KMS-11 (cell line): Measurements from ENCODE around the gene PPIF.

Source experiments
- H2AFZ ChIP-seq: fragments of 200-600 bp; sonication (generic); 2 replicates; pipeline ENCODE4 v1.6.1; 2016; ENCODE audit warnings: antibody characterized with exemption, mixed run types, low read depth
- H3K27ac ChIP-seq: fragments of 200-600 bp; sonication (generic); 2 replicates; pipeline ENCODE4 v1.6.1; 2016; ENCODE audit warnings: mild to moderate bottlenecking, mixed run types
- H3K27me3 ChIP-seq: fragments of 200-600 bp; sonication (generic); 2 replicates; pipeline ENCODE4 v1.6.1; 2017; ENCODE audit warnings: mild to moderate bottlenecking, low read depth, mixed run types, moderate library complexity; ENCODE audit not compliant: insufficient read depth
- H3K36me3 ChIP-seq: fragments of 200-600 bp; sonication (generic); 2 replicates; pipeline ENCODE4 v1.6.1; 2017; ENCODE audit warnings: mild to moderate bottlenecking, mixed run types; ENCODE audit not compliant: insufficient read depth
- H3K4me1 ChIP-seq: fragments of 200-600 bp; sonication (generic); 2 replicates; pipeline ENCODE4 v1.6.1; 2016; ENCODE audit warnings: mild to moderate bottlenecking, low read depth, mixed run types; ENCODE audit not compliant: poor library complexity, severe bottlenecking
- H3K4me2 ChIP-seq: fragments of 200-600 bp; sonication (generic); 2 replicates; pipeline ENCODE4 v1.7.0; 2016; ENCODE audit warnings: mild to moderate bottlenecking, mixed run types
- H3K4me3 ChIP-seq: fragments of 200-600 bp; sonication (generic); IDR thresholded peaks from 2 replicates; pipeline ENCODE4 v1.6.1; 2017; ENCODE audit warnings: low read depth, low read length, mixed read lengths; ENCODE audit not compliant: insufficient read depth
- H3K79me2 ChIP-seq: fragments of 200-600 bp; sonication (generic); 2 replicates; pipeline ENCODE4 v1.6.1; 2016; ENCODE audit warnings: low read depth, mixed run types; ENCODE audit not compliant: insufficient read depth
- H3K9ac ChIP-seq: fragments of 200-600 bp; sonication (generic); 2 replicates; pipeline ENCODE4 v1.6.1; 2016; ENCODE audit warnings: mild to moderate bottlenecking, mixed run types
- H4K20me1 ChIP-seq: fragments of 200-600 bp; sonication (generic); 2 replicates; pipeline ENCODE4 v1.6.1; 2016; ENCODE audit warnings: mild to moderate bottlenecking, mixed run types; ENCODE audit not compliant: insufficient read depth
- TF ChIP-seq, protein P1 (sequence below): fragments of 200-600 bp; sonication (generic); conservative IDR thresholded peaks from 2 replicates; pipeline ENCODE4 v1.6.1; 2017; ENCODE audit warnings: low read depth, mild to moderate bottlenecking, antibody characterized with exemption, low read length, moderate library complexity, mixed read lengths

Gene PPIF

DNA sequence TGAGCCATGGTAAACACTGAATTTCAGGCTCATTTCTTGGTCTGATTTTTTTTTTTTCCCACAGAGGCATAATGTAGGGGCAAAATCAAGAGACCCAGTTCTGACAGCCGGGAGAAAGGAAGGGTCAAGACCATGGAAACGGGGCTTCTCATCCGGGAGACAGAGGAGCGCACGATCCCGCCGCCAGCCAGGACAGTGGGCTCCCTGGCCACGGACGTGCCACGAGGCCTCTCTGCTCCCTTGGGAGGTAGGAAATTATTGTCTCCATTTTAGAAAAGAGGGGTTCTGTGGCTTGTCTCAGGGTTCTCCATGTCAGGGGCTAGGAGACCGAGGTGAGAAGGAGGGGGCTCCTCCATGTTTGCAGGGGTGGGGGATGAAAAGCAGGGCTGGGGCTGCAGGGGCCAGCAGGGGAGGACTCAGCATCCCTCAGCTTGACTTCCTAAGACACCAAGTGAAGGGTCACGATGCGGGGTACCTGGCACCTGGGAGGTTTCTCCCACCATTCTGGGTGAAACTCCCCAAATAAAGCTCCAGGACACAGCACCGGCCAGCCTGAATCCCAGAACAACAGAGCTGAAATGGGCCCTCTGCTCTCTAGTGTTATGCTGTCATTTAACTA, 37.6 kb downstream of the PPIF start:
- H2AFZ ChIP-seq: no peak overlapping the region
- H3K27ac ChIP-seq: no peak overlapping the region
- H3K79me2 ChIP-seq: no peaks in the 10 kb centered on the region
- TF ChIP-seq, protein P1, sequence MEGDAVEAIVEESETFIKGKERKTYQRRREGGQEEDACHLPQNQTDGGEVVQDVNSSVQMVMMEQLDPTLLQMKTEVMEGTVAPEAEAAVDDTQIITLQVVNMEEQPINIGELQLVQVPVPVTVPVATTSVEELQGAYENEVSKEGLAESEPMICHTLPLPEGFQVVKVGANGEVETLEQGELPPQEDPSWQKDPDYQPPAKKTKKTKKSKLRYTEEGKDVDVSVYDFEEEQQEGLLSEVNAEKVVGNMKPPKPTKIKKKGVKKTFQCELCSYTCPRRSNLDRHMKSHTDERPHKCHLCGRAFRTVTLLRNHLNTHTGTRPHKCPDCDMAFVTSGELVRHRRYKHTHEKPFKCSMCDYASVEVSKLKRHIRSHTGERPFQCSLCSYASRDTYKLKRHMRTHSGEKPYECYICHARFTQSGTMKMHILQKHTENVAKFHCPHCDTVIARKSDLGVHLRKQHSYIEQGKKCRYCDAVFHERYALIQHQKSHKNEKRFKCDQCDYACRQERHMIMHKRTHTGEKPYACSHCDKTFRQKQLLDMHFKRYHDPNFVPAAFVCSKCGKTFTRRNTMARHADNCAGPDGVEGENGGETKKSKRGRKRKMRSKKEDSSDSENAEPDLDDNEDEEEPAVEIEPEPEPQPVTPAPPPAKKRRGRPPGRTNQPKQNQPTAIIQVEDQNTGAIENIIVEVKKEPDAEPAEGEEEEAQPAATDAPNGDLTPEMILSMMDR: no peak
- H3K9ac ChIP-seq: no peak overlapping the region
- H3K4me2 ChIP-seq: no peak overlapping the region
- H4K20me1 ChIP-seq: no peaks in the 10 kb centered on the region
- H3K4me3 ChIP-seq: no peak overlapping the region
- no peaks in the 10 kb centered on the region for H3K4me1 ChIP-seq
- no peaks in the 10 kb centered on the region for H3K36me3 ChIP-seq
- H3K27me3 ChIP-seq: no peaks in the 10 kb centered on the region

GRCh38 chr10:79385392-79385795, 38.1 kb downstream of the PPIF start:
- no peak overlapping the region for H2AFZ ChIP-seq
- no peaks in the 10 kb centered on the region for H3K79me2 ChIP-seq
- TF ChIP-seq, protein P1: no peak
- no peaks in the 10 kb centered on the region for H3K27me3 ChIP-seq
- H3K36me3 ChIP-seq: no peaks in the 10 kb centered on the region
- H4K20me1 ChIP-seq: no peaks in the 10 kb centered on the region
- no peaks in the 10 kb centered on the region for H3K4me1 ChIP-seq
- no peak overlapping the region for H3K27ac ChIP-seq
- H3K4me3 ChIP-seq: no peak overlapping the region
- no peak overlapping the region for H3K9ac ChIP-seq
- H3K4me2 ChIP-seq: no peak overlapping the region

GRCh38 chr10:79385804-79386531, 38.7 kb downstream of the PPIF start:
- Histone ChIP-seq H3K27me3 (no peaks in the 10 kb centered on the region), H3K9ac (no peak overlapping the region), H2AFZ (no peak overlapping the region), H3K4me3 (no peak overlapping the region), H4K20me1 (no peaks in the 10 kb centered on the region), H3K27ac (no peak overlapping the region), H3K79me2 (no peaks in the 10 kb centered on the region), H3K4me1 (no peaks in the 10 kb centered on the region), H3K4me2 (no peak overlapping the region), H3K36me3 (no peaks in the 10 kb centered on the region)
- TF ChIP-seq, protein P1: no peak

- H3K79me2 ChIP-seq: no peaks in the 10 kb centered on the region
- H3K4me2 ChIP-seq: no peak overlapping the region
- H3K4me1 ChIP-seq: no peaks in the 10 kb centered on the region
- H3K27me3 ChIP-seq: no peaks in the 10 kb centered on the region
- H4K20me1 ChIP-seq: no peaks in the 10 kb centered on the region
- TF ChIP-seq, protein P1: no peak
- H3K36me3 ChIP-seq: no peaks in the 10 kb centered on the region
- no peak overlapping the region for H3K4me3 ChIP-seq
- H3K27ac ChIP-seq: no peak overlapping the region
- H2AFZ ChIP-seq: no peak overlapping the region
- H3K9ac ChIP-seq: no peak overlapping the region
These were observed 39.6 kb downstream of the PPIF start for GRCh38 chr10:79386637-79387465.
